Measurements from ENCODE around the gene SLC45A1.

The SLC45A1 gene

GRCh38 chr1:8338526-8339202, 20.8 kb downstream of the SLC45A1 start:
- DNase-seq = no peak

- no peak for DNase-seq
Observed at GRCh38 chr1:8339203-8339600, 21.3 kb downstream of the SLC45A1 start.

- DNase-seq = no peak
Observed at GRCh38 chr1:8340448-8340847, 22.5 kb downstream of the SLC45A1 start.

- DNase-seq = no peak
Observed at GRCh38 chr1:8342325-8342724, 24.4 kb downstream of the SLC45A1 start.

- DNase-seq = no peak
Observed at GRCh38 chr1:8343044-8343443, 25.1 kb downstream of the SLC45A1 start.

- DNase-seq = no peak
Observed at GRCh38 chr1:8343464-8344001, 25.6 kb downstream of the SLC45A1 start.

GRCh38 chr1:8344893-8345507, 27.1 kb downstream of the SLC45A1 start:
- DNase-seq = no peak

- DNase-seq = no peak
Observed at GRCh38 chr1:8345621-8346415, 27.9 kb downstream of the SLC45A1 start.

- no peak for DNase-seq
Observed at GRCh38 chr1:8347635-8348034, 29.7 kb downstream of the SLC45A1 start.

GRCh38 chr1:8348047-8348776, 30.3 kb downstream of the SLC45A1 start:
- DNase-seq = no peak

GRCh38 chr1:8348777-8349472, 31.0 kb downstream of the SLC45A1 start:
- DNase-seq = peak; percentile 67

GRCh38 chr1:8349473-8349865, 31.6 kb downstream of the SLC45A1 start:
- no peak for DNase-seq

- DNase-seq = no peak
Observed at GRCh38 chr1:8349961-8350360, 32.0 kb downstream of the SLC45A1 start.

GRCh38 chr1:8350914-8351684, 33.2 kb downstream of the SLC45A1 start:
- no peak for DNase-seq

- DNase-seq = no peak
Observed at GRCh38 chr1:8351693-8352470, 34.0 kb downstream of the SLC45A1 start.

GRCh38 chr1:8352471-8352845, 34.5 kb downstream of the SLC45A1 start:
- no peak for DNase-seq

GRCh38 chr1:8352886-8353785, 35.2 kb downstream of the SLC45A1 start:
- DNase-seq = no peak

- no peak for DNase-seq
Observed at GRCh38 chr1:8354038-8354437, 36.1 kb downstream of the SLC45A1 start.

- DNase-seq = no peak
Observed at GRCh38 chr1:8355439-8356255, 37.7 kb downstream of the SLC45A1 start.

Measured in effector CD4-positive, alpha-beta T cell (primary cell).